Brain microvascular endothelial cell (primary cell): Measurements from ENCODE around the gene GTF2IRD1.
A peak's percentile ranks its signal among the peaks of the same experiment; 100 is the strongest.

ENCODE experiments used
- DNase-seq: peaks from one replicate; pipeline ENCODE4 v3.0.0-alpha.2; 2020
- H3K27ac ChIP-seq: fragments of 250-450 bp; sonication (Bioruptor Pico); 2 replicates; pipeline ENCODE4 v1.5.1; 2020; ENCODE audit warnings: mild to moderate bottlenecking, moderate library complexity
- H3K27me3 ChIP-seq: fragments of 250-450 bp; sonication (Bioruptor Pico); replicated peaks from 2 replicates; pipeline ENCODE4 v1.5.1; 2020; ENCODE audit warnings: mild to moderate bottlenecking
- H3K36me3 ChIP-seq: fragments of 250-450 bp; sonication (Bioruptor Pico); replicated peaks from 2 replicates; pipeline ENCODE4 v1.5.1; 2020; ENCODE audit warnings: mild to moderate bottlenecking
- H3K4me3 ChIP-seq: 2 replicates; pipeline ENCODE4 v1.5.1; 2011; ENCODE audit warnings: low read depth, mild to moderate bottlenecking, control low read depth, low read length, moderate library complexity
- CTCF ChIP-seq: IDR thresholded peaks from 2 replicates; pipeline ENCODE4 v1.5.1; 2011; ENCODE audit warnings: low read depth, mild to moderate bottlenecking, moderate library complexity, low read length, control low read depth, inconsistent platforms; ENCODE audit errors: missing control alignments
- in situ Hi-C: cut with HindIII; loops from 2 replicates; pipeline ENCODE4 v1.10.0; 2017; ENCODE audit warnings: low sequenced_read_pairs, low pct_ligation_motif_present

Gene GTF2IRD1

GRCh38 chr7:74587435-74588126 is 133.9 kb downstream of the GTF2IRD1 start:
- peaks cover 6% of the 10 kb centered on the region for H3K36me3 ChIP-seq
- peak; percentile 92 for DNase-seq
- H3K27me3 ChIP-seq, result no peaks in the 10 kb centered on the region
- H3K4me3 ChIP-seq, result no peak overlapping the region
- peak overlapping the region; percentile 21 for H3K27ac ChIP-seq
- in situ Hi-C loops, result no loop called here
- TF ChIP-seq CTCF, result no peak

- H3K36me3 ChIP-seq, result peaks cover 12% of the 10 kb centered on the region
- no peak for DNase-seq
- no peaks in the 10 kb centered on the region for H3K27me3 ChIP-seq
- no peak overlapping the region for H3K4me3 ChIP-seq
- no peak overlapping the region for H3K27ac ChIP-seq
- in situ Hi-C loops, result no loop called here
- no peak for TF ChIP-seq CTCF
These were observed 137.1 kb downstream of the GTF2IRD1 start for GRCh38 chr7:74590813-74591212.

DNA sequence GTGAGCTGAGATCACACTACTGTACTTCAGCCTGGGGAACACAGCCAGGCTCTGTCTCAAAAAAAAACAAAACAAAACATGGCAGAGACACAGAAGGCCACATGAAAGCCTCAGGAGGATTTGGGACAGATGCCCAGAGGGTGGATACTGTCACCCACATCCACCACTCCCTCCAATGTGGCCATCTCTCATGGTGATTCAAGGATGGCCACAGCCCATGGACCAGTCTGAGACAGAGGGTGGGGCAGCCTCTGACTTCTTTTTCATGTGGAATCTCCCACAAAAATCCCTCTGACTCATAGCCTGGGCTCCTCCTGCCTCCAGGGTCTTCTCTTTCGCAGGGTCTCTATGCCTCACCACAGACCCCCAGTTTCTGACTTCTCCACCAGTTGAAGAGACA is 144.9 kb downstream of the GTF2IRD1 start:
- Histone ChIP-seq H3K4me3 (no peak overlapping the region), H3K36me3 (peaks cover 15% of the 10 kb centered on the region), H3K27me3 (no peaks in the 10 kb centered on the region), H3K27ac (no peak overlapping the region)
- no peak for TF ChIP-seq CTCF
- in situ Hi-C loops, result no loop called here
- DNase-seq, result peak; percentile 6

GRCh38 chr7:74599244-74599643 is 145.5 kb downstream of the GTF2IRD1 start:
- Histone ChIP-seq H3K36me3 (peaks cover 15% of the 10 kb centered on the region), H3K4me3 (no peak overlapping the region), H3K27me3 (no peaks in the 10 kb centered on the region), H3K27ac (no peak overlapping the region)
- TF ChIP-seq CTCF, result no peak
- in situ Hi-C loops, result no loop called here
- DNase-seq, result no peak

GRCh38 chr7:74604326-74605020 is 150.8 kb downstream of the GTF2IRD1 start:
- no peak for TF ChIP-seq CTCF
- in situ Hi-C loops, result no loop called here
- Histone ChIP-seq H3K36me3 (no peaks in the 10 kb centered on the region), H3K27me3 (no peaks in the 10 kb centered on the region), H3K27ac (no peak overlapping the region), H3K4me3 (no peak overlapping the region)
- DNase-seq, result no peak
